ENCODE results near the gene IL4R.
A peak's percentile ranks its signal among the peaks of the same experiment; 100 is the strongest.

Gene IL4R

GRCh38 chr16:27365142-27366089 lies 51.6 kb downstream of the IL4R start:
- ATAC-seq (no peak), DNase-seq (peak in 1 of 2 donors; percentile 41)
- Mint-ChIP-seq H3K4me3 (peak overlapping the region in 1 of 2 donors; percentile 17), H3K27ac (peak overlapping the region; percentile 90 to 96), H3K4me1 (peaks cover 90% of the 10 kb centered on the region), H3K9me3 (peaks cover 9% of the 10 kb centered on the region in 2 donors), H3K27me3 (no peaks in the 10 kb centered on the region)

GRCh38 chr16:27366687-27367460 lies 53.1 kb downstream of the IL4R start:
- peak overlapping the region; percentile 96 to 99 for H3K27ac Mint-ChIP-seq
- H3K4me1 Mint-ChIP-seq = peaks cover 85% of the 10 kb centered on the region
- peak; percentile 62 to 73 for DNase-seq
- peak overlapping the region; percentile 52 to 74 for H3K4me3 Mint-ChIP-seq
- H3K27me3 Mint-ChIP-seq = no peaks in the 10 kb centered on the region
- ATAC-seq = peak; percentile 41
- H3K9me3 Mint-ChIP-seq = peaks cover 13 to 18% of the 10 kb centered on the region in 2 donors

- Mint-ChIP-seq H3K4me1 (peaks cover 77% of the 10 kb centered on the region), H3K27ac (peak overlapping the region; percentile 96 to 99), H3K9me3 (peaks cover 13 to 18% of the 10 kb centered on the region in 2 donors), H3K27me3 (no peaks in the 10 kb centered on the region), H3K4me3 (peak overlapping the region; percentile 73 to 74)
- DNase-seq = peak; percentile 92 to 95
- peak; percentile 86 for ATAC-seq
These were observed 53.9 kb downstream of the IL4R start for GRCh38 chr16:27367461-27368357.

GRCh38 chr16:27368358-27368722 lies 54.6 kb downstream of the IL4R start:
- H3K4me1 Mint-ChIP-seq = peaks cover 70% of the 10 kb centered on the region

GRCh38 chr16:27369806-27370205 lies 56.0 kb downstream of the IL4R start:
- H3K9me3 Mint-ChIP-seq = peaks cover 13 to 18% of the 10 kb centered on the region in 2 donors
- no peak overlapping the region for H3K4me3 Mint-ChIP-seq
- H3K4me1 Mint-ChIP-seq = peaks cover 56% of the 10 kb centered on the region
- no peak for ATAC-seq
- peak overlapping the region; percentile 87 to 94 for H3K27ac Mint-ChIP-seq
- no peak for DNase-seq
- no peaks in the 10 kb centered on the region for H3K27me3 Mint-ChIP-seq

More at GRCh38 chr16:27368358-27368722, 54.6 kb downstream of the IL4R start:
- peaks cover 13 to 18% of the 10 kb centered on the region in 2 donors for H3K9me3 Mint-ChIP-seq
- DNase-seq (no peak), ATAC-seq (no peak)
- peak overlapping the region; percentile 96 to 99 for H3K27ac Mint-ChIP-seq
- no peaks in the 10 kb centered on the region for H3K27me3 Mint-ChIP-seq
- peak overlapping the region; percentile 63 to 73 for H3K4me3 Mint-ChIP-seq

GRCh38 chr16:27370318-27370717 lies 56.5 kb downstream of the IL4R start:
- Mint-ChIP-seq H3K27ac (peak overlapping the region; percentile 87 to 94), H3K4me1 (peaks cover 51% of the 10 kb centered on the region)
- ATAC-seq = no peak

GRCh38 chr16:27373312-27373711 lies 59.5 kb downstream of the IL4R start:
- H3K4me3 Mint-ChIP-seq = no peak overlapping the region
- H3K9me3 Mint-ChIP-seq = peaks cover 13 to 18% of the 10 kb centered on the region in 2 donors

More at GRCh38 chr16:27370318-27370717, 56.5 kb downstream of the IL4R start:
- peaks cover 13 to 18% of the 10 kb centered on the region in 2 donors for H3K9me3 Mint-ChIP-seq
- H3K4me3 Mint-ChIP-seq = no peak overlapping the region
- H3K27me3 Mint-ChIP-seq = no peaks in the 10 kb centered on the region
- DNase-seq = no peak

GRCh38 chr16:27374221-27374803 lies 60.5 kb downstream of the IL4R start:
- no peak for DNase-seq
- Mint-ChIP-seq H3K4me1 (peaks cover 43% of the 10 kb centered on the region), H3K4me3 (no peak overlapping the region), H3K27ac (no peak overlapping the region), H3K27me3 (no peaks in the 10 kb centered on the region), H3K9me3 (peaks cover 13 to 18% of the 10 kb centered on the region in 2 donors)
- no peak for ATAC-seq

More at GRCh38 chr16:27373312-27373711, 59.5 kb downstream of the IL4R start:
- no peaks in the 10 kb centered on the region for H3K27me3 Mint-ChIP-seq
- no peak for DNase-seq
- no peak overlapping the region for H3K27ac Mint-ChIP-seq
- H3K4me1 Mint-ChIP-seq = peaks cover 43% of the 10 kb centered on the region
- no peak for ATAC-seq

GRCh38 chr16:27374804-27375425 lies 61.1 kb downstream of the IL4R start:
- ATAC-seq (peak; percentile 52), DNase-seq (peak in 1 of 2 donors; percentile 63)
- Mint-ChIP-seq H3K27me3 (no peaks in the 10 kb centered on the region), H3K9me3 (peaks cover 8 to 14% of the 10 kb centered on the region in 2 donors), H3K4me1 (peaks cover 37% of the 10 kb centered on the region), H3K27ac (no peak overlapping the region), H3K4me3 (no peak overlapping the region)

- Mint-ChIP-seq H3K4me1 (peaks cover 41% of the 10 kb centered on the region), H3K27ac (peak overlapping the region; percentile 67 to 91), H3K27me3 (no peaks in the 10 kb centered on the region), H3K4me3 (peak overlapping the region; percentile 8 to 61), H3K9me3 (peaks cover 0 to 4% of the 10 kb centered on the region in 2 donors)
- DNase-seq = peak in 1 of 2 donors; percentile 63
- ATAC-seq = peak; percentile 74
These were observed 64.1 kb downstream of the IL4R start for GRCh38 chr16:27377666-27378485.

- H3K27me3 Mint-ChIP-seq = no peaks in the 10 kb centered on the region
- H3K9me3 Mint-ChIP-seq = peaks cover 4 to 7% of the 10 kb centered on the region in 2 donors
- peak in 1 of 2 donors; percentile 71 for DNase-seq
- peak; percentile 52 for ATAC-seq
- H3K27ac Mint-ChIP-seq = peak overlapping the region in 1 of 2 donors; percentile 96
- H3K4me1 Mint-ChIP-seq = peaks cover 45% of the 10 kb centered on the region
- peak overlapping the region; percentile 6 to 82 for H3K4me3 Mint-ChIP-seq
These were observed 65.2 kb downstream of the IL4R start for GRCh38 chr16:27378871-27379481.

- peaks cover 52% of the 10 kb centered on the region for H3K4me1 Mint-ChIP-seq
- DNase-seq (no peak), ATAC-seq (no peak)
- H3K27ac Mint-ChIP-seq = no peak overlapping the region
- no peaks in the 10 kb centered on the region for H3K27me3 Mint-ChIP-seq
- no peak overlapping the region for H3K4me3 Mint-ChIP-seq
- H3K9me3 Mint-ChIP-seq = peaks cover 13 to 15% of the 10 kb centered on the region in 2 donors
These were observed 66.1 kb downstream of the IL4R start for GRCh38 chr16:27379919-27380318.

GRCh38 chr16:27381236-27381635 lies 67.5 kb downstream of the IL4R start:
- no peaks in the 10 kb centered on the region for H3K27me3 Mint-ChIP-seq
- H3K9me3 Mint-ChIP-seq = peaks cover 13 to 18% of the 10 kb centered on the region in 2 donors
- no peak overlapping the region for H3K27ac Mint-ChIP-seq
- DNase-seq = no peak
- H3K4me1 Mint-ChIP-seq = peaks cover 51% of the 10 kb centered on the region
- no peak for ATAC-seq
- no peak overlapping the region for H3K4me3 Mint-ChIP-seq
